IPS-15b (cell line): ENCODE measurements around the gene CSTF2T.
"Not testable (repeated sequence)": the region's sequence is repeated elsewhere in the genome, so short reads cannot be mapped to it uniquely, and the experiment has no call there.

Source experiments
- H3K27me3 ChIP-seq: one replicate; pipeline ENCODE4 v1.6.1; 2013; ENCODE audit warnings: low read length; ENCODE audit not compliant: control insufficient read depth, insufficient read depth
- H3K36me3 ChIP-seq: one replicate; pipeline ENCODE4 v1.6.1; 2013; ENCODE audit warnings: low read length; ENCODE audit not compliant: control insufficient read depth, insufficient read depth
- H3K4me1 ChIP-seq: one replicate; pipeline ENCODE4 v1.6.1; 2013; ENCODE audit warnings: mild to moderate bottlenecking, low read length; ENCODE audit not compliant: control insufficient read depth, insufficient read depth
- H3K4me3 ChIP-seq: one replicate; pipeline ENCODE4 v1.5.1; 2013; ENCODE audit warnings: low read depth, low read length
- H3K9ac ChIP-seq: one replicate; pipeline ENCODE4 v1.6.1; 2013; ENCODE audit warnings: low read depth, mild to moderate bottlenecking, low read length
- H3K9me3 ChIP-seq: one replicate; pipeline ENCODE4 v1.6.1; 2013; ENCODE audit warnings: mild to moderate bottlenecking, low read length; ENCODE audit not compliant: control insufficient read depth, insufficient read depth

Gene CSTF2T

DNA sequence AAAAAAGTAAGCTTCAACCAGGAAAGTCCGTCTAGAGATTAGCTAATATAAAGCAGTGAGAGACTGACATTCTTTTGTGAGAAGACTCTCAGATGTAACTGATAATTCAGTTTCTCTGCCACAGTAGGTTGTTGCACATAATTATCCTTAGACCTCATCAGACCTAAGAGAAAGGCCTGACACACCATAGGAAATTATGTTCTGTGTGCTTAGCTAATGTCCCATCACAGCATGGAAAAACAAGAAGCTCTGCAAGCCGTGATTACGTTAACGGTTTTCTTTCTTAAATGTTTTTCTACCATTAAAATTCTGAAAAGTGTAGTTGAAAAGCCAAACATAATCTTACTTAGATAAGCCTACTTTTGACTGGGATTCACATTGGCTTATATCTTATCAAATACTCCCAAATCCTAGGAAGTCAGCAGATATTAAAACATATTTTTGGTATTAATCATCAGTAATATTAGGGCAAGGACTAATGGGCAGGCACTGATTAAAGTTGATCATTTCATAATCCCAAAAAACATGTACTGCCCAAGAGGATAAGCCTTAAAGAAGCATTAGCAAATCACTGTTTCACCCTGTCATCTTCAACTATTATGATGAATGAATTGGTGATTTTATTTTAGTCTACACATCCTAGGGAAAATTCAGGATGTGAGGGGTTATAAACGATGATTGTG, 5.2 kb downstream of the CSTF2T start:
- no peak overlapping the region for H3K4me3 ChIP-seq
- no peak overlapping the region for H3K9ac ChIP-seq

GRCh38 chr10:51691135-51691534, 8.3 kb downstream of the CSTF2T start:
- H3K4me1 ChIP-seq: no peaks in the 10 kb centered on the region
- H3K36me3 ChIP-seq: no peaks in the 10 kb centered on the region
- no peak overlapping the region for H3K9ac ChIP-seq
- no peak overlapping the region for H3K4me3 ChIP-seq
- H3K9me3 ChIP-seq: no peaks in the 10 kb centered on the region
- H3K27me3 ChIP-seq: no peaks in the 10 kb centered on the region

More for the DNA sequence above, 5.2 kb downstream of the CSTF2T start:
- H3K27me3 ChIP-seq: no peaks in the 10 kb centered on the region
- H3K36me3 ChIP-seq: peaks cover 7% of the 10 kb centered on the region
- peaks cover 3% of the 10 kb centered on the region for H3K4me1 ChIP-seq
- no peaks in the 10 kb centered on the region for H3K9me3 ChIP-seq

DNA sequence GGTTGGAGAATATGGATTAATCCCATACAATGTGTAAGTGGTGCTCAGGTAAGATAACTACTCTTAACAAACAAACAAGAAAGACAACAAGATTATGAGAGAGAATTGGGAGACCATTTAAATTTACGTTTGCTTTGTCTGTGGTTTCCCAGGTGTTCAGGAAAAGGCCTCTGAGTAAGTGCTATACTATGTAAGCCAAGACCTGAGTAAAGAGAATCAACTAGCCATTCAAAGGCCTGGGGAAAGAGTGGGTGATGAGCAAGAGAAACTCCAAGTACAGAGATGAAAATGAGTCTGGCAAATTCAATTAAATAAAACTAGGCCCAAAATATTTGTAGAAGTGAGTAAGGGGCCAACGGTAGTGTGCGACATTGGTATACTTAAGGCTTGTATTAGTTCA, 9.9 kb downstream of the CSTF2T start:
- H3K9me3 ChIP-seq: no peaks in the 10 kb centered on the region
- H3K4me1 ChIP-seq: no peaks in the 10 kb centered on the region
- H3K4me3 ChIP-seq: no peak overlapping the region
- H3K36me3 ChIP-seq: no peaks in the 10 kb centered on the region
- H3K27me3 ChIP-seq: no peaks in the 10 kb centered on the region
- H3K9ac ChIP-seq: no peak overlapping the region

GRCh38 chr10:51688826-51689225, 10.6 kb downstream of the CSTF2T start:
- not testable (repeated sequence) for H3K9me3 ChIP-seq, H3K27me3 ChIP-seq, H3K36me3 ChIP-seq, H3K4me3 ChIP-seq, H3K4me1 ChIP-seq, H3K9ac ChIP-seq

- Histone ChIP-seq H3K9ac (no peak overlapping the region), H3K4me1 (no peaks in the 10 kb centered on the region), H3K27me3 (no peaks in the 10 kb centered on the region), H3K9me3 (no peaks in the 10 kb centered on the region), H3K36me3 (no peaks in the 10 kb centered on the region), H3K4me3 (no peak overlapping the region)
Measured at GRCh38 chr10:51687296-51687695, 12.1 kb downstream of the CSTF2T start.

DNA sequence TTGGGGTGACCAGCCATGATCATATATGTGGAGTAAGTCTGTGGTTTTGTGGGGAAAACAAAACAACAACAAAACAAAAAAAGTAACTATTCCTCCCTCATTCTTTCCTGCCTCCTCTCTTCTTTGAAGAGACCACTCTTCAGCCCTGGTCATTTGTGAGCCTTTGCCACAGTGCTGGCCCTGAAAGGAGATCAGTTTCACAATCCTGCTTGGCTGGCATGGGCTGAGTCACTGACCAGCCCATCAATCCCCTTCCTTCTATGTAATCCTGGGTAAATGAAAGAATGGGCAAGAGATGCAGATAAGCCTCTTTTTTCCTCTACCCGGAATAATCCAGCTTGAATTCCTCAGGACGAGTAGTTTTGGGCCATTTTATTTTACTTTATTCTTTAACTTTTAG, 13.6 kb downstream of the CSTF2T start:
- no peaks in the 10 kb centered on the region for H3K27me3 ChIP-seq
- H3K4me3 ChIP-seq: no peak overlapping the region
- H3K9me3 ChIP-seq: no peaks in the 10 kb centered on the region
- H3K36me3 ChIP-seq: no peaks in the 10 kb centered on the region
- no peak overlapping the region for H3K9ac ChIP-seq
- no peaks in the 10 kb centered on the region for H3K4me1 ChIP-seq

DNA sequence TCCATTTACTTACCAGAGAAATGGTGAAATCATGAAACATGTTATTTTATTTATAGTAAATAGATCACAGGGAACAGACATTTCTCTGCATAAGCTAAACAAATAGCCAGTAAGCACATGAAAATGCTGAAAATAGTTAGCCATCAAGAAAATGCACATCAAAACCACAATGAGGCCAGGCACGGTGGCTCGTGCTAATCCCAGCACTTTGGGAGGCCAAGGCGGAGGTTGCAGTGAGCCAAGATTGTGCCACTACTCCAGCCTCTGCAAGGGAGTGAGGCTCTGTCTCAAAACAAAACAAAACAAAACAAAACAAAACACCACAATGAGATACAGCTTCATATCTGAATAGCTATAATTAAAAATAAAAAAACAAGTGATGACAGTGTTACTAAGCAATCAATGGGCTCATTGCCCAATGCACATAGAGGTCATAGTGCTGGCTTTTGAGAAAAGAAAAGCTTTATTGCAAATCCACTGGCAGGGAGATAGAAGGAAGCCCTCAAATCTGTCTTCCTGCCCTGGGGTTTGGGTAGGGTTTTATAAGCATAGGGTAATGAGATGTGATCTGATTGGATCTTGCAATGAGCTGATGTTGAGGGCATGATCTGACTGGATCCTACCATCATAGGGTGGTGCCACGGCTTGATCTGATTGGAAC, 16.2 kb downstream of the CSTF2T start:
- Histone ChIP-seq H3K4me1 (no peaks in the 10 kb centered on the region), H3K36me3 (no peaks in the 10 kb centered on the region), H3K9ac (no peak overlapping the region), H3K9me3 (no peaks in the 10 kb centered on the region), H3K4me3 (no peak overlapping the region), H3K27me3 (no peaks in the 10 kb centered on the region)

GRCh38 chr10:51679841-51680240, 19.6 kb downstream of the CSTF2T start:
- H3K9ac ChIP-seq: no peak overlapping the region
- no peaks in the 10 kb centered on the region for H3K36me3 ChIP-seq
- H3K9me3 ChIP-seq: no peaks in the 10 kb centered on the region
- H3K4me3 ChIP-seq: no peak overlapping the region
- H3K27me3 ChIP-seq: no peaks in the 10 kb centered on the region
- no peaks in the 10 kb centered on the region for H3K4me1 ChIP-seq

- H3K4me1 ChIP-seq: no peaks in the 10 kb centered on the region
- no peaks in the 10 kb centered on the region for H3K36me3 ChIP-seq
- no peak overlapping the region for H3K4me3 ChIP-seq
- no peaks in the 10 kb centered on the region for H3K9me3 ChIP-seq
- H3K27me3 ChIP-seq: no peaks in the 10 kb centered on the region
- H3K9ac ChIP-seq: no peak overlapping the region
Measured at GRCh38 chr10:51675088-51675487, 24.3 kb downstream of the CSTF2T start.

- Histone ChIP-seq H3K9ac (no peak overlapping the region), H3K4me3 (no peak overlapping the region), H3K9me3 (no peaks in the 10 kb centered on the region), H3K27me3 (no peaks in the 10 kb centered on the region), H3K36me3 (no peaks in the 10 kb centered on the region), H3K4me1 (no peaks in the 10 kb centered on the region)
Measured at GRCh38 chr10:51672039-51672535, 27.3 kb downstream of the CSTF2T start.

DNA sequence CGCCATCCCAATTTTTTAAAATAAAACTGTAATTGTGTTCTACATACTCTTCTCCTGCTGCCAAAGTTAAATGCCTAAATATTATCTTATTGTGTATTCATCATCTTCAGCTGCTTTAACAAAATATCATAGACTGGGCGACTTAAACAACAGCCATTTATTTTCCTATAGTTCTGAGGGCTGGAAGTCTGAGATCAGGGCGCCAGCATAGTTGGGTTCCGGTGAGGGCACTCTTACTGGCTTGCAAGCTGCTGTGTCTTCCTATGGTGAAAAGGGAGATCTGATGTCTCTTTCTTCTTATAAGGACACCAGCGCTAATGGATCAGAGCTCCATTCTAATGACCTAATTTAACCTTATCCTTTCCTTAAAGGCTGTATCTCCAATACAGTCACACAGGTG, 30.4 kb downstream of the CSTF2T start:
- no peak overlapping the region for H3K4me3 ChIP-seq
- H3K27me3 ChIP-seq: no peaks in the 10 kb centered on the region
- H3K36me3 ChIP-seq: no peaks in the 10 kb centered on the region
- no peak overlapping the region for H3K9ac ChIP-seq
- H3K9me3 ChIP-seq: no peaks in the 10 kb centered on the region
- H3K4me1 ChIP-seq: no peaks in the 10 kb centered on the region

DNA sequence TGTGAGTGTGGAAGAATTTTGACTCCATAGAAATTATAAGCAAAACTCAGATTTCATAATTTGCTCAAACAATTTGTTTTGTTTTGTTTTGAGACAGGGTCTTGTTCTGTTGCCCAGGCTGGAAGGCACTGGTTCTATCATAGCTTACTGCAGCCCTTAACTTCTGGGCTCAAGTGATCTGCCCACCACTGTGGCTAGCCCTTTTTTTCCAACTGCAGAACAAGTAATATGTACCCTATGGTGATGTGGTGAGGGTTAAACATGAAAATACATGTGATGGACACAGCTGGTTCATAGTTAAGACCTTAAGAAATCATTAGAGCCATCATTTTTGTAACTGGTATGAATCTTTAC, 31.1 kb downstream of the CSTF2T start:
- H3K4me1 ChIP-seq: no peaks in the 10 kb centered on the region
- no peaks in the 10 kb centered on the region for H3K9me3 ChIP-seq
- H3K36me3 ChIP-seq: no peaks in the 10 kb centered on the region
- H3K9ac ChIP-seq: no peak overlapping the region
- no peak overlapping the region for H3K4me3 ChIP-seq
- no peaks in the 10 kb centered on the region for H3K27me3 ChIP-seq
